Muscle layer of duodenum (tissue), 2 donors: ENCODE data around the gene SOX6.
"Not testable (repeated sequence)": the region's sequence is repeated elsewhere in the genome, so short reads cannot be mapped to it uniquely, and the experiment has no call there.

ENCODE experiments used
- H3K27ac ChIP-seq: one replicate; pipeline ENCODE4 v1.7.0; 2013; ENCODE audit warnings: mild to moderate bottlenecking, low read length
- H3K27me3 ChIP-seq: one replicate; pipeline ENCODE4 v1.7.0; 2013; ENCODE audit warnings: low read depth, mild to moderate bottlenecking, control low read depth, low read length
- H3K36me3 ChIP-seq, 2 donors: one replicate each; pipeline ENCODE4 v1.7.0; 2013; ENCODE audit warnings: low read length in 2 of 2, control low read depth in 1 of 2, mild to moderate bottlenecking in 1 of 2; ENCODE audit not compliant: insufficient read depth in 2 of 2, control insufficient read depth in 1 of 2
- H3K4me1 ChIP-seq, 2 donors: one replicate each; pipeline ENCODE4 v1.7.0; 2013; ENCODE audit warnings: low read length in 2 of 2, mild to moderate bottlenecking in 2 of 2, control low read depth in 1 of 2, moderate library complexity in 1 of 2; ENCODE audit not compliant: insufficient read depth in 2 of 2, control insufficient read depth in 1 of 2
- H3K4me3 ChIP-seq, 2 donors: one replicate each; pipeline ENCODE4 v1.7.0; 2013; ENCODE audit warnings: low read length in 2 of 2, low read depth in 1 of 2, mild to moderate bottlenecking in 1 of 2
- H3K9me3 ChIP-seq, 2 donors: one replicate each; pipeline ENCODE4 v1.7.0; 2013; ENCODE audit warnings: low read length in 2 of 2, control low read depth in 1 of 2, mild to moderate bottlenecking in 1 of 2; ENCODE audit not compliant: control insufficient read depth in 1 of 2
- donor health status: healthy.

SOX6 gene

DNA sequence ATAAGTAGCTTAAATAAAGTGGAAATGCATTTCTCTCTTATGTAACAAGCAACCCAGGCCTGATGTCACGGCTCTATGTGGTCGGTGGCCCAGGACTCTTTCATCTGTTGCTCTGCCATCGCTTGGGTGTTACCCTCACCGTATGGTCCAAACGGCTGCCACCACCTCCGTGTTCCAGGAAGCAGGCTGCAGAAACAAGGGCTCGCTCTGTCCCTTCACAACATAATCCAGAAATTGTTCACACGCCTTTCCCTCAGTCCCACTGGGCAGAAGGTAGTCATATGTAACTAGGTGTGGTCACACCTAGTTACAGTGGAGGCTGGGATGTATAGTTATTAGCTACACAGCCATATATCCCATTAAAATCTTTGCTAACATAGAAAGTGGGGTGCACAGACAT, 421.0 kb downstream of the SOX6 start:
- Histone ChIP-seq H3K4me1 (peaks cover 0 to 3% of the 10 kb centered on the region in 2 donors), H3K27me3 (no peaks in the 10 kb centered on the region), H3K4me3 (no peak overlapping the region), H3K9me3 (no peaks in the 10 kb centered on the region), H3K36me3 (no peaks in the 10 kb centered on the region), H3K27ac (no peak overlapping the region)

- Histone ChIP-seq H3K27ac (no peak overlapping the region), H3K27me3 (no peaks in the 10 kb centered on the region), H3K4me3 (no peak overlapping the region), H3K36me3 (no peaks in the 10 kb centered on the region), H3K9me3 (no peaks in the 10 kb centered on the region), H3K4me1 (peaks cover 0 to 3% of the 10 kb centered on the region in 2 donors)
These were observed 422.3 kb downstream of the SOX6 start for GRCh38 chr11:15933886-15934625.

DNA sequence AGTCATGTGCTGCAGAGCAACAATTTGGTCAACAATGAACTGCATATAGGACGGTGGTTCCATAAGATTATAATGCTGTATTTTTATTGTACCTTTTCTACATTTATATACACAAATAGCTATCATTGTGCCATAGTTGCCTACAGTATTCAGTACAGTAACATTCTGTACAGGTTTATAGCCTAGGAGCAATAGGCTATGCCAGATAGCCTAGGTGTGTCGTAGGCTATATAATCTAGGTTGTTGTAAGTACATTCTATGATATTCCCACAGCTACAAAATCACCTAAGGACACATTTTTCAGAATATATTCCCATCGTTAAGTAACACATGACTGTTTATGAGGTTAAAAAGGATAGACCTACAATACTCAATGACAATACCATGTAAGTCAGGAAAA, 423.9 kb downstream of the SOX6 start:
- Histone ChIP-seq H3K27ac (no peak overlapping the region), H3K4me3 (no peak overlapping the region), H3K4me1 (no peaks in the 10 kb centered on the region), H3K9me3 (no peaks in the 10 kb centered on the region), H3K36me3 (no peaks in the 10 kb centered on the region), H3K27me3 (no peaks in the 10 kb centered on the region)

- H3K27me3 ChIP-seq: no peaks in the 10 kb centered on the region
- H3K36me3 ChIP-seq: no peaks in the 10 kb centered on the region
- no peaks in the 10 kb centered on the region for H3K9me3 ChIP-seq
- H3K4me3 ChIP-seq: no peak overlapping the region
- no peaks in the 10 kb centered on the region for H3K4me1 ChIP-seq
- H3K27ac ChIP-seq: no peak overlapping the region
These were observed 424.8 kb downstream of the SOX6 start for GRCh38 chr11:15931497-15931896.

DNA sequence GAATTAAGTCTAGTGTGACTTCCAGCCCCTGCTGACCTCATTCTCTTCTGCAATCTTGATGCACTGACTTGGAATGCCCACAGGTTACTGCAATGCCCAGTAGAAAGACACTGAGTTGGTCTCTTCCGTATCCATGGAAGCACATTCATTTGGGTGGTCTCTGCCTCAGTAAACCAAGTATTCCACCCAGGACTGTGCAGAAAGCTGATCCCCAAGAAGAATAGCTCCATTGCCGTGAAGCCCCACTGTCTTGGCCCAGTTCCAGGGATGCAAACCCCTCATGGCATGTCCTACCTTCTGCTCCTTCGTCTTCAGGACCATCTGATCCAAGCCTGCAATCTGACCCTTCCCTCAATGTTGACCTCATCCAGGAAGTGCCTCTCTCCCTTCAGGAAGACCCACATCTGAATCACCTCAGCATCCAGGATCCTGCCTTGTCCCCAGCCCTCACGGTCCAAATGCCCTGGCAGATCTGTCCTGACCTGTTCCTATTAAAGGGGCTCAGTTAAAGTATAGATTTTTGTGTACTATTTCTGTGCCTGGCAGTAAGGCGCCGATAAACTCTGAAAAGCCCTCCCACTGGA, 425.8 kb downstream of the SOX6 start:
- Histone ChIP-seq H3K4me1 (no peaks in the 10 kb centered on the region), H3K27ac (no peak overlapping the region), H3K27me3 (no peaks in the 10 kb centered on the region), H3K9me3 (no peaks in the 10 kb centered on the region), H3K36me3 (no peaks in the 10 kb centered on the region), H3K4me3 (no peak overlapping the region)

DNA sequence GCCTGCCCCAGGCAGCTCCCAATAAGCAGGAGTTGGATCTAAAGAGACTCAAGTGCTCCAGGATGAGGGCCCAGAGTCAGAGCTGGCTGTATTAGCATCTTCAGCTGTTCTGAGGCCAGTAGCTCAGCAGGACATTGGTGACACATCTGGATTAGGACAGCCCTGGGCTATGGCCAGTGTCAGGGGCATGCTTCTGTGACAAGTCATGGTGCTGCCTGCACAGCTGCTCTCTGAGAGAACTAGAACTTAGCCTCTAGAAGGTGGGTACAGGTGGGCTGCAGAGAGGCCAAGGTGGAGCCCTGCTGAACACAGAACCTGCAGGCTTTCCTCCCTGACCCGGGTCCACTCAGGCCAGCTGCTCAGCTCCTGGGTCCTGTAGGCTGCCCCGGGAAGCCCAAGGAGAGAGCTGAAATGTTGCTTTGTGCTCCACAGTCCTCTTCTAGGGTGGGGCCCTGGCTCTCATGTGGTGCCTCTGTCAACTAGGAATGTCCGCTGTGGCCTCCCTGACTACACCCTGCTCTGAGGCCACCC, 426.9 kb downstream of the SOX6 start:
- Histone ChIP-seq H3K4me1 (no peaks in the 10 kb centered on the region), H3K4me3 (no peak overlapping the region), H3K27ac (no peak overlapping the region), H3K36me3 (no peaks in the 10 kb centered on the region), H3K27me3 (no peaks in the 10 kb centered on the region), H3K9me3 (no peaks in the 10 kb centered on the region)

DNA sequence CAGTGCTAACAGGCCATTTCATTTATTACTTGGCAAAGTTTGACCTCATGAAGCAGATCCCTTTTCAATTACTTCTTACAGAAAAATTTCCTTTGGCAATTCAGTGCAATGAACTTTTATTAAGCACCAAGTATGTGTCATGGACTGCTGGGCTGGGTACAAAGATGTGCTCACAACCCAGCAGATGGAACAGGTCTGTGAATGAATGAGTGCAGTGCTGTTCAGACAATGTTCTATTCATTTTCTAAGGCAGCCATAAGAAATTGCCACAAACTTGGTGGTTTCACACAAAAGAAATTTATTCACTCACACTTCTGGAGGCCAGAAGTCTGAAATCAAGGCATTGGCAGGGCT, 428.5 kb downstream of the SOX6 start:
- Histone ChIP-seq H3K27me3 (no peaks in the 10 kb centered on the region), H3K9me3 (no peaks in the 10 kb centered on the region), H3K4me3 (no peak overlapping the region), H3K27ac (no peak overlapping the region), H3K4me1 (no peaks in the 10 kb centered on the region), H3K36me3 (no peaks in the 10 kb centered on the region)

GRCh38 chr11:15927196-15927863, 429.0 kb downstream of the SOX6 start:
- Histone ChIP-seq H3K4me3 (no peak overlapping the region), H3K9me3 (no peaks in the 10 kb centered on the region), H3K27me3 (no peaks in the 10 kb centered on the region), H3K36me3 (no peaks in the 10 kb centered on the region), H3K4me1 (no peaks in the 10 kb centered on the region), H3K27ac (no peak overlapping the region)

- Histone ChIP-seq H3K36me3 (no peaks in the 10 kb centered on the region), H3K27me3 (no peaks in the 10 kb centered on the region), H3K4me1 (no peaks in the 10 kb centered on the region), H3K4me3 (no peak overlapping the region), H3K9me3 (no peaks in the 10 kb centered on the region), H3K27ac (no peak overlapping the region)
These were observed 430.3 kb downstream of the SOX6 start for GRCh38 chr11:15926071-15926470.

- Histone ChIP-seq H3K36me3 (no peaks in the 10 kb centered on the region), H3K9me3 (no peaks in the 10 kb centered on the region), H3K27ac (no peak overlapping the region), H3K4me3 (no peak overlapping the region), H3K4me1 (no peaks in the 10 kb centered on the region), H3K27me3 (no peaks in the 10 kb centered on the region)
These were observed 433.2 kb downstream of the SOX6 start for GRCh38 chr11:15923183-15923582.

DNA sequence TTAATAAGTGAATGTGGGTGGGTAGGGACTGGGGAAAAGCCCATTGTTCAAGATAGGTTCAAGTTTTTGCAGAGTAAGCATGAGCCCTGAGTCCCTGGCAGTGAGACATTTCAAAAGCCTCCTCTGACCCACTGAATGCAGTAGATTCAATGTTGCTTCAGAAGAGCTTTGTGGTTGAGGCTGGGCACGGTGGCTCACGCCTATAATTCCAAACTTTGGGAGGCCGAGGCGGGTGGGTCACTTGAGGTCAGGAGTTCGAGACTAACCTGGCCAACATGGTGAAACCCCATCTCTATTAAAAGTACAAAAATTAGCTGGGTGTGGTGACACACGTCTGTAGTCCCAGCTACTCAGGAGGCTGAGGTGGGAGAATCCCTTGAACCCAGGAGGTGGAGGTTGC, 433.6 kb downstream of the SOX6 start:
- H3K4me1 ChIP-seq, H3K27me3 ChIP-seq, H3K36me3 ChIP-seq, H3K9me3 ChIP-seq, H3K27ac ChIP-seq, H3K4me3 ChIP-seq: not testable (repeated sequence)
